ENCODE results near the gene CELF4.

DNA sequence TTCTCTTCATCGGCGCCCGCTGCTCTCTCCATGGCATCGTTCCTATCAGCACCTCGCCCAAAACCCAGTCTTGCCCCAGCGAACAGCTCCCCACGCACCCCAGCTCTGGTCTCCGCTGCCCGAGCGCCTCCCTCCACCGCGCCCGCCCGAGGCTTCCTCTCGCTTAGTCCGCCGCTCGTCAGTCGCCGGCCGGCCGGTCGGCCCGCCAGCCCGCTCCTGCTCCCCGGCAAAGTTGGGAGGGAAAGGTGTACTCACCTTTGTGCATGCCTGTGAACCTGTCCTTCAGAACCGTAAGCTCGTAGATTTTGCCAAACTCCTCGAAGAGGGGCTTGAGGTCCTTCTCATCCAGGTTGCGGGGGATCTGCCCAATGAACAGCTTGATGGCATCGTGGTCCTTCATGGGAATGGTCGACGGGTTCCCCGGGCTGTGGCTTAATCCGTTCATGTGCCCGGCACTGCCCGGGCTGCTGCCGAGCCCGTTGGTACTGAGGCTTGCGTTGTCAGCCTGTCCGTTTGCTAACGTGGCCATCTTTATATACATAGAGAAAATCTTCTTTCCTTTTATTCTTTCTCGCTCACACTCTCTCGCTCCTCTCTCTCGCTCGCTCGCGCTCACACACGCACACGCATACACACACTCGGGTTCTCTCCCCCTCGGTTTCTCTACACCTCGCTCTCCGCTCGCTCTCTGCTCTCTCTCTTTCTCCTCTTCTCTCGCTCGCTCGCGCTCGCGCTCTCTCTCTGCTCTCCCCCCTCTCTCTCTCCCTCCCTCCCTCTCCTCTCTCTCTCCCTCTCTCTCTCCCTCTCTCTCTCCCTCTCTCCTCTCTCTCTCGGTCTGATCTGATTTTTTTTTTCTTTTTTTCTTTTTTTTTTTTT, at the start of gene CELF4:
- TF ChIP-seq, protein P1, sequence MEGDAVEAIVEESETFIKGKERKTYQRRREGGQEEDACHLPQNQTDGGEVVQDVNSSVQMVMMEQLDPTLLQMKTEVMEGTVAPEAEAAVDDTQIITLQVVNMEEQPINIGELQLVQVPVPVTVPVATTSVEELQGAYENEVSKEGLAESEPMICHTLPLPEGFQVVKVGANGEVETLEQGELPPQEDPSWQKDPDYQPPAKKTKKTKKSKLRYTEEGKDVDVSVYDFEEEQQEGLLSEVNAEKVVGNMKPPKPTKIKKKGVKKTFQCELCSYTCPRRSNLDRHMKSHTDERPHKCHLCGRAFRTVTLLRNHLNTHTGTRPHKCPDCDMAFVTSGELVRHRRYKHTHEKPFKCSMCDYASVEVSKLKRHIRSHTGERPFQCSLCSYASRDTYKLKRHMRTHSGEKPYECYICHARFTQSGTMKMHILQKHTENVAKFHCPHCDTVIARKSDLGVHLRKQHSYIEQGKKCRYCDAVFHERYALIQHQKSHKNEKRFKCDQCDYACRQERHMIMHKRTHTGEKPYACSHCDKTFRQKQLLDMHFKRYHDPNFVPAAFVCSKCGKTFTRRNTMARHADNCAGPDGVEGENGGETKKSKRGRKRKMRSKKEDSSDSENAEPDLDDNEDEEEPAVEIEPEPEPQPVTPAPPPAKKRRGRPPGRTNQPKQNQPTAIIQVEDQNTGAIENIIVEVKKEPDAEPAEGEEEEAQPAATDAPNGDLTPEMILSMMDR (IDR thresholded peaks at IDR 0.05; ENCODE audit: insufficient read depth, low read length, poor library complexity, severe bottlenecking): no peak
- TF ChIP-seq EZH2phosphoT487 (conservative IDR thresholded peaks at IDR 0.05; ENCODE audit: low read length): no peak
